Skeletal muscle cell (primary cell): ENCODE results near the gene VARS1.
A peak's percentile ranks its signal among the peaks of the same experiment; 100 is the strongest.

Experiments used
- DNase-seq: peaks from one replicate; pipeline ENCODE4 v3.0.0-alpha.2; 2010; ENCODE audit warnings: low read depth
- H3K4me3 ChIP-seq: 2 replicates; pipeline ENCODE4 v1.5.1; 2011; ENCODE audit warnings: low read depth, mild to moderate bottlenecking, control low read depth, low read length, moderate library complexity

VARS1 gene

GRCh38 chr6:31776989-31777666, 18.4 kb downstream of the VARS1 start, which contains the start of gene VWA7:
TSS of gene VWA7 (minus strand) at chr6:31777328. CDS start at chr6:31776779, 549 bp downstream.
- DNase-seq = peak; percentile 47
- no peak within 1 kb of the TSS for H3K4me3 ChIP-seq

- no peak for DNase-seq
- no peak overlapping the region for H3K4me3 ChIP-seq
Measured at GRCh38 chr6:31776485-31776988, 19.0 kb downstream of the VARS1 start.

GRCh38 chr6:31775633-31776484, 19.7 kb downstream of the VARS1 start:
- H3K4me3 ChIP-seq = no peak overlapping the region

GRCh38 chr6:31775184-31775583, 20.4 kb downstream of the VARS1 start:
- no peak for DNase-seq
- no peak overlapping the region for H3K4me3 ChIP-seq

More at GRCh38 chr6:31775633-31776484, 19.7 kb downstream of the VARS1 start:
- DNase-seq = no peak

GRCh38 chr6:31771992-31772358, 23.6 kb downstream of the VARS1 start:
- no peak overlapping the region for H3K4me3 ChIP-seq
- DNase-seq = no peak

GRCh38 chr6:31770860-31771259, 24.7 kb downstream of the VARS1 start:
- H3K4me3 ChIP-seq = no peak overlapping the region
- DNase-seq = no peak

GRCh38 chr6:31769684-31770371, 25.7 kb downstream of the VARS1 start:
- DNase-seq = no peak
- no peak overlapping the region for H3K4me3 ChIP-seq

- no peak for DNase-seq
- H3K4me3 ChIP-seq = no peak overlapping the region
Measured at GRCh38 chr6:31768363-31769257, 26.9 kb downstream of the VARS1 start.

GRCh38 chr6:31767096-31767645, 28.4 kb downstream of the VARS1 start:
- DNase-seq = no peak
- no peak overlapping the region for H3K4me3 ChIP-seq

- H3K4me3 ChIP-seq = peak overlapping the region; percentile 38
Measured at GRCh38 chr6:31765910-31766794, 29.4 kb downstream of the VARS1 start.

GRCh38 chr6:31765559-31765909, 30.0 kb downstream of the VARS1 start:
- no peak for DNase-seq
- no peak overlapping the region for H3K4me3 ChIP-seq

More at GRCh38 chr6:31765910-31766794, 29.4 kb downstream of the VARS1 start:
- no peak for DNase-seq

- H3K4me3 ChIP-seq = no peak overlapping the region
- DNase-seq = no peak
Measured at GRCh38 chr6:31764198-31764597, 31.4 kb downstream of the VARS1 start.

GRCh38 chr6:31763619-31763940, 32.0 kb downstream of the VARS1 start:
- H3K4me3 ChIP-seq = no peak overlapping the region
- no peak for DNase-seq

- no peak for DNase-seq
- no peak overlapping the region for H3K4me3 ChIP-seq
Measured at GRCh38 chr6:31762878-31763618, 32.5 kb downstream of the VARS1 start.

- DNase-seq = no peak
- H3K4me3 ChIP-seq = no peak within 1 kb of the TSS
Measured at GRCh38 chr6:31762356-31762755, 33.2 kb downstream of the VARS1 start, which contains the start of gene SAPCD1. TSS of gene SAPCD1 (plus strand) at chr6:31762656. CDS start at chr6:31763055, 399 bp downstream.

- H3K4me3 ChIP-seq = no peak overlapping the region
- no peak for DNase-seq
Measured at GRCh38 chr6:31761343-31761742, 34.2 kb downstream of the VARS1 start.

- no peak overlapping the region for H3K4me3 ChIP-seq
- DNase-seq = no peak
Measured at GRCh38 chr6:31760790-31761189, 34.8 kb downstream of the VARS1 start.
